ENCODE results near the gene TNF. TPM values are rescaled to one million over a fixed set of nuclear protein-coding genes. Genes with fewer than 3 reads are reported as not detected.
A peak's percentile ranks its signal among the peaks of the same experiment; 100 is the strongest.

Gene TNF
- total RNA-seq, 1 experiment from 2014 or later, result 0.31 TPM

DNA sequence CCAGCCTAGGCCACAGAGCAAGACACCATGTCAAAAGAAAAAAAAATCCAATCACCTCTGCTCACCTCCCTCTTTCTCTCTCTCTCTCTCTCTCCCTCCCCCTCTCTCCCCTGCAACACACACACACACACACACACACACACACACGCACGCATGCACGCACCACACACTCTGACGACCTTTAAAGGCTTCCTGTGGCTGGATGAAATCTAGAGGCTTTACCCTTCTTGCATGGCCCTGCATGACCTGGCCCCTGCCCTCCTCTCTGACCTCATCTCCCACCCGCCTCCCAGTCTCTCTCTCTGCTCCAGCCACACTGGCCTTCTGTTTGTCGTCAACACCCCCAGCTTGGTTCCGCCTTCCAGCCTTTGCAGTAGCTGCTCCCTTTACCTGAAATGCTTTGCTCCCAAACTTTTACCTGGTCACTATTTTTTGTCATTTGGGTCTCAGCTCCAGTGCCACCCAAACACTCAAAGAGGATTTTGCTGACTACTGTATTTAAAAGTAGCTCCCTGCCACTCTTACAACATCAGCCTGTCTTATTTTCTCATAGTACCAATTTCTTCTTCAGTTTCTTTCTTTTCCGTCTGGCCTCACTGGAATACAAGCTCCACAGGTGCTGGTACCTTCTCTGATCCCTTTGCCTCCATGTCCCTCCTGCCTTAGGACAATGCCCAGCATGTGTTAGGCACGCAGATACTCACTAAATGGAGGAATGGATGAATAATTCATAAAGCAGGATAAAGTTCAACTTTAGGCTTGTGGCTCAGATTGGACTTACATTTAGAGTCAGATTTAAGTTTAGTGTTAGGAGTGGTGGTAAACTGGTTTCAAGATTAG is 7.6 kb upstream of the TNF start:
- Mint-ChIP-seq H3K4me1 (peaks cover 7% of the 10 kb centered on the region), H3K9me3 (no peaks in the 10 kb centered on the region), H3K36me3 (no peaks in the 10 kb centered on the region), H3K4me3 (no peak overlapping the region), H3K27ac (peak overlapping the region; percentile 42), H3K27me3 (ENCODE audit: low read depth) (peaks cover under 1% of the 10 kb centered on the region; the same call in 1 of the 2 replicates)
- ChIA-PET CTCF (interaction anchor here (1.1 to 3.8 kb wide), 5 partner anchors 13 to 30 kb away, joined by 3 to 36 read pairs (median 4); partner anchors contain the start of genes ATP6V1G2, LST1, LTB and NCR3), POLR2A (interaction anchor here (1.0 kb wide), 1 partner anchor 21 kb away, joined by 5 read pairs; the partner anchor contains the start of genes ATP6V1G2 and NFKBIL1)
- peak; percentile 80 for ATAC-seq
- TF ChIP-seq ZNF219 (CRISPR knock-in tag; IDR thresholded peaks at IDR 0.05; ENCODE audit: borderline replicate concordance), result no peak
- DNase-seq (ENCODE audit: low spot score), result no peak

DNA sequence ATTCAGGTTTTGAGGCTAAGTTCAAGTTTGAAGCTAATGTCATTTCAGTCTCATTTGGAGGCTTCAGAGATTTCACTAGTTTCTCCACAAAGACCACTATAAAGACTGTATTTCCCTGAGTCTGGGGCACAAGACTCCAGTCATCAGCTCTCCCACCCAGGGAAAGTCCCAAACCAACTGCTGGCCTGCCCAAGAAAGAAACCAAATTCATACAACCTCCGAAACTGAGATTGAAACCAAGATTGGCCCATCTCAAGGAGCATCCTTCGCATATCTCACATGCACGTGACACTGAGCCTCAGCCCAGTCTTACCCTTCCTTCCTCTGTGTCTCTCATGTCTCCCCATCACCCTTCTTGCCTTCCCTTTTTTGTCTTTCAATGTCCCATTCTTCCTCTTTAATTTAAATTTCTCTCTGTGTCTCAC is 6.8 kb upstream of the TNF start:
- DNase-seq (ENCODE audit: low spot score) (no peak), ATAC-seq (no peak)
- ChIA-PET POLR2A (interaction anchor here (1.0 kb wide), 1 partner anchor 22 kb away, joined by 5 read pairs; the partner anchor contains the start of genes ATP6V1G2 and NFKBIL1), CTCF (interaction anchor here (1.1 to 3.8 kb wide), 5 partner anchors 13 to 30 kb away, joined by 3 to 36 read pairs (median 6); partner anchors contain the start of genes ATP6V1G2, LST1 and LTB)
- Mint-ChIP-seq H3K36me3 (no peaks in the 10 kb centered on the region), H3K4me3 (no peak overlapping the region), H3K27ac (no peak overlapping the region), H3K4me1 (peaks cover 8% of the 10 kb centered on the region), H3K27me3 (ENCODE audit: low read depth) (peaks cover 5% of the 10 kb centered on the region), H3K9me3 (no peaks in the 10 kb centered on the region)
- no peak for TF ChIP-seq SOX15 (CRISPR knock-in tag; IDR thresholded peaks at IDR 0.05)
- TF ChIP-seq, protein P1, sequence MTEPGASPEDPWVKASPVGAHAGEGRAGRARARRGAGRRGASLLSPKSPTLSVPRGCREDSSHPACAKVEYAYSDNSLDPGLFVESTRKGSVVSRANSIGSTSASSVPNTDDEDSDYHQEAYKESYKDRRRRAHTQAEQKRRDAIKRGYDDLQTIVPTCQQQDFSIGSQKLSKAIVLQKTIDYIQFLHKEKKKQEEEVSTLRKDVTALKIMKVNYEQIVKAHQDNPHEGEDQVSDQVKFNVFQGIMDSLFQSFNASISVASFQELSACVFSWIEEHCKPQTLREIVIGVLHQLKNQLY (CRISPR knock-in tag; IDR thresholded peaks at IDR 0.05), result no peak
- no peak for TF ChIP-seq NFYB (CRISPR knock-in tag; conservative IDR thresholded peaks at IDR 0.05; ENCODE audit: low read depth)
- no peak for TF ChIP-seq RORB (CRISPR knock-in tag; IDR thresholded peaks at IDR 0.05)
- no peak for TF ChIP-seq PRRX2 (CRISPR knock-in tag; IDR thresholded peaks at IDR 0.05)
- TF ChIP-seq, protein P2, sequence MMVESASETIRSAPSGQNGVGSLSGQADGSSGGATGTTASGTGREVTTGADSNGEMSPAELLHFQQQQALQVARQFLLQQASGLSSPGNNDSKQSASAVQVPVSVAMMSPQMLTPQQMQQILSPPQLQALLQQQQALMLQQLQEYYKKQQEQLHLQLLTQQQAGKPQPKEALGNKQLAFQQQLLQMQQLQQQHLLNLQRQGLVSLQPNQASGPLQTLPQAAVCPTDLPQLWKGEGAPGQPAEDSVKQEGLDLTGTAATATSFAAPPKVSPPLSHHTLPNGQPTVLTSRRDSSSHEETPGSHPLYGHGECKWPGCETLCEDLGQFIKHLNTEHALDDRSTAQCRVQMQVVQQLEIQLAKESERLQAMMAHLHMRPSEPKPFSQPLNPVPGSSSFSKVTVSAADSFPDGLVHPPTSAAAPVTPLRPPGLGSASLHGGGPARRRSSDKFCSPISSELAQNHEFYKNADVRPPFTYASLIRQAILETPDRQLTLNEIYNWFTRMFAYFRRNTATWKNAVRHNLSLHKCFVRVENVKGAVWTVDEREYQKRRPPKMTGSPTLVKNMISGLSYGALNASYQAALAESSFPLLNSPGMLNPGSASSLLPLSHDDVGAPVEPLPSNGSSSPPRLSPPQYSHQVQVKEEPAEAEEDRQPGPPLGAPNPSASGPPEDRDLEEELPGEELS (CRISPR knock-in tag; IDR thresholded peaks at IDR 0.05), result no peak
- TF ChIP-seq, protein P3, sequence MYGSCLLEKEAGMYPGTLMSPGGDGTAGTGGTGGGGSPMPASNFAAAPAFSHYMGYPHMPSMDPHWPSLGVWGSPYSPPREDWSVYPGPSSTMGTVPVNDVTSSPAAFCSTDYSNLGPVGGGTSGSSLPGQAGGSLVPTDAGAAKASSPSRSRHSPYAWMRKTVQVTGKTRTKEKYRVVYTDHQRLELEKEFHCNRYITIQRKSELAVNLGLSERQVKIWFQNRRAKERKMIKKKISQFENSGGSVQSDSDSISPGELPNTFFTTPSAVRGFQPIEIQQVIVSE (CRISPR knock-in tag; IDR thresholded peaks at IDR 0.05; ENCODE audit: borderline replicate concordance), result no peak
- no peak for TF ChIP-seq CBFB (CRISPR knock-in tag; IDR thresholded peaks at IDR 0.05; ENCODE audit: low read depth)
- TF ChIP-seq ZNF317 (CRISPR knock-in tag; IDR thresholded peaks at IDR 0.05; ENCODE audit: borderline replicate concordance, low read depth), result no peak
- TF ChIP-seq ZNF416 (CRISPR knock-in tag; IDR thresholded peaks at IDR 0.05), result no peak
- TF ChIP-seq, protein P4, sequence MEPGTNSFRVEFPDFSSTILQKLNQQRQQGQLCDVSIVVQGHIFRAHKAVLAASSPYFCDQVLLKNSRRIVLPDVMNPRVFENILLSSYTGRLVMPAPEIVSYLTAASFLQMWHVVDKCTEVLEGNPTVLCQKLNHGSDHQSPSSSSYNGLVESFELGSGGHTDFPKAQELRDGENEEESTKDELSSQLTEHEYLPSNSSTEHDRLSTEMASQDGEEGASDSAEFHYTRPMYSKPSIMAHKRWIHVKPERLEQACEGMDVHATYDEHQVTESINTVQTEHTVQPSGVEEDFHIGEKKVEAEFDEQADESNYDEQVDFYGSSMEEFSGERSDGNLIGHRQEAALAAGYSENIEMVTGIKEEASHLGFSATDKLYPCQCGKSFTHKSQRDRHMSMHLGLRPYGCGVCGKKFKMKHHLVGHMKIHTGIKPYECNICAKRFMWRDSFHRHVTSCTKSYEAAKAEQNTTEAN (CRISPR knock-in tag; IDR thresholded peaks at IDR 0.05), result no peak

DNA sequence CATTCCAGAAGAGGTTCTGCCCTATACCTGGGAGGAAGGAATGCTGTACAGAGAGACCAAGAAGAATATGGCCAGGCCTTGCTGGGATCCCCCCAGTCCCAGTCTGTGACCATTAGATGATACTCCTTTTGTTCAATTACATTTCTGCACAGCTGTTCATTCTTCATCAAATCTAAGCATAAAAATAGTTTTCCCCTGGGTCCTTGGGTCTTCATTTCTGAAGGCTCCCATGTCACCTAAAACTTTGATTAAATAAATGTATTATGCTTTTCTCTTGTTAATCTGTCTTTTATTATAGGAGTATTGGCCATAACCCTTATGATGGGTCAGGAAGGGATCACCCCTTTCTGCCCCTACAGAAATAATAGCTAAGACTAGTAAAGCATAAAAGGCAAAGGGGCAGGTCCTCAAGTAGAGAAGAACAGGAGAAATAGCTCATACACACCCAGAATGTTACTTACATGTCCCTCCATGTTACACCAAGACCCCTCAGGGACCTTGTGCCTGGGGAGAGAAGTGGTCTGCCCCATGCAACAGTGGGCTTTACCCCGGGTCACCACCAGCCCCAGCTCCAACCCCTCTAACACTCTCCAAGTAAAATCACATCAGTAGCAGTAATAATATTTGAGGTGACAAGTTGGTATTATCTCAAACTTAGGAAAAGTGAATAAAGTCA is 5.4 kb upstream of the TNF start:
- no peak for DNase-seq (ENCODE audit: low spot score)
- POLR2A ChIA-PET, result no interaction called here
- Mint-ChIP-seq H3K4me1 (peaks cover 19% of the 10 kb centered on the region), H3K27ac (no peak overlapping the region), H3K27me3 (ENCODE audit: low read depth) (peaks cover 7% of the 10 kb centered on the region), H3K4me3 (no peak overlapping the region), H3K9me3 (no peaks in the 10 kb centered on the region), H3K36me3 (no peaks in the 10 kb centered on the region)
- ATAC-seq, result no peak
- CTCF ChIA-PET, result interaction anchor here (0.8 to 3.8 kb wide), 2 partner anchors 11 to 19 kb away, joined by 3 to 36 read pairs; partner anchors contain the start of gene LTB
- TF ChIP-seq TP53 (CRISPR knock-in tag; IDR thresholded peaks at IDR 0.05) (no peak), ZNF121 (CRISPR knock-in tag; IDR thresholded peaks at IDR 0.05) (no peak), NR2C2 (CRISPR knock-in tag; IDR thresholded peaks at IDR 0.05) (no peak), RORB (CRISPR knock-in tag; IDR thresholded peaks at IDR 0.05) (no peak), ZNF317 (CRISPR knock-in tag; IDR thresholded peaks at IDR 0.05; ENCODE audit: borderline replicate concordance, low read depth) (no peak), FOXJ3 (CRISPR knock-in tag; IDR thresholded peaks at IDR 0.05; ENCODE audit: borderline replicate concordance) (no peak), ZNF232 (CRISPR knock-in tag; IDR thresholded peaks at IDR 0.05) (no peak)
- TF ChIP-seq, protein P5, sequence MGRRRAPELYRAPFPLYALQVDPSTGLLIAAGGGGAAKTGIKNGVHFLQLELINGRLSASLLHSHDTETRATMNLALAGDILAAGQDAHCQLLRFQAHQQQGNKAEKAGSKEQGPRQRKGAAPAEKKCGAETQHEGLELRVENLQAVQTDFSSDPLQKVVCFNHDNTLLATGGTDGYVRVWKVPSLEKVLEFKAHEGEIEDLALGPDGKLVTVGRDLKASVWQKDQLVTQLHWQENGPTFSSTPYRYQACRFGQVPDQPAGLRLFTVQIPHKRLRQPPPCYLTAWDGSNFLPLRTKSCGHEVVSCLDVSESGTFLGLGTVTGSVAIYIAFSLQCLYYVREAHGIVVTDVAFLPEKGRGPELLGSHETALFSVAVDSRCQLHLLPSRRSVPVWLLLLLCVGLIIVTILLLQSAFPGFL (CRISPR knock-in tag; IDR thresholded peaks at IDR 0.05; ENCODE audit: borderline replicate concordance), result no peak
- TF ChIP-seq, protein P6, sequence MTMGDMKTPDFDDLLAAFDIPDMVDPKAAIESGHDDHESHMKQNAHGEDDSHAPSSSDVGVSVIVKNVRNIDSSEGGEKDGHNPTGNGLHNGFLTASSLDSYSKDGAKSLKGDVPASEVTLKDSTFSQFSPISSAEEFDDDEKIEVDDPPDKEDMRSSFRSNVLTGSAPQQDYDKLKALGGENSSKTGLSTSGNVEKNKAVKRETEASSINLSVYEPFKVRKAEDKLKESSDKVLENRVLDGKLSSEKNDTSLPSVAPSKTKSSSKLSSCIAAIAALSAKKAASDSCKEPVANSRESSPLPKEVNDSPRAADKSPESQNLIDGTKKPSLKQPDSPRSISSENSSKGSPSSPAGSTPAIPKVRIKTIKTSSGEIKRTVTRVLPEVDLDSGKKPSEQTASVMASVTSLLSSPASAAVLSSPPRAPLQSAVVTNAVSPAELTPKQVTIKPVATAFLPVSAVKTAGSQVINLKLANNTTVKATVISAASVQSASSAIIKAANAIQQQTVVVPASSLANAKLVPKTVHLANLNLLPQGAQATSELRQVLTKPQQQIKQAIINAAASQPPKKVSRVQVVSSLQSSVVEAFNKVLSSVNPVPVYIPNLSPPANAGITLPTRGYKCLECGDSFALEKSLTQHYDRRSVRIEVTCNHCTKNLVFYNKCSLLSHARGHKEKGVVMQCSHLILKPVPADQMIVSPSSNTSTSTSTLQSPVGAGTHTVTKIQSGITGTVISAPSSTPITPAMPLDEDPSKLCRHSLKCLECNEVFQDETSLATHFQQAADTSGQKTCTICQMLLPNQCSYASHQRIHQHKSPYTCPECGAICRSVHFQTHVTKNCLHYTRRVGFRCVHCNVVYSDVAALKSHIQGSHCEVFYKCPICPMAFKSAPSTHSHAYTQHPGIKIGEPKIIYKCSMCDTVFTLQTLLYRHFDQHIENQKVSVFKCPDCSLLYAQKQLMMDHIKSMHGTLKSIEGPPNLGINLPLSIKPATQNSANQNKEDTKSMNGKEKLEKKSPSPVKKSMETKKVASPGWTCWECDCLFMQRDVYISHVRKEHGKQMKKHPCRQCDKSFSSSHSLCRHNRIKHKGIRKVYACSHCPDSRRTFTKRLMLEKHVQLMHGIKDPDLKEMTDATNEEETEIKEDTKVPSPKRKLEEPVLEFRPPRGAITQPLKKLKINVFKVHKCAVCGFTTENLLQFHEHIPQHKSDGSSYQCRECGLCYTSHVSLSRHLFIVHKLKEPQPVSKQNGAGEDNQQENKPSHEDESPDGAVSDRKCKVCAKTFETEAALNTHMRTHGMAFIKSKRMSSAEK (CRISPR knock-in tag; IDR thresholded peaks at IDR 0.05; ENCODE audit: borderline replicate concordance), result no peak
